ENCODE measurements around the gene NDUFB10.

Gene NDUFB10

GRCh38 chr16:2001035-2001434, 41.7 kb downstream of the NDUFB10 start:
- DNase-seq: no peak

- DNase-seq: no peak
Measured at GRCh38 chr16:2001456-2002355, 42.4 kb downstream of the NDUFB10 start.

GRCh38 chr16:2002406-2003230, 43.3 kb downstream of the NDUFB10 start:
- DNase-seq: no peak

GRCh38 chr16:2003231-2003826, 44.0 kb downstream of the NDUFB10 start:
- no peak for DNase-seq

GRCh38 chr16:2003827-2004641, 44.7 kb downstream of the NDUFB10 start:
- DNase-seq: peak in 47 of 56 donors; percentile 18 to 83 (median 50)

GRCh38 chr16:2004795-2005517, 45.6 kb downstream of the NDUFB10 start:
- DNase-seq: no peak

GRCh38 chr16:2005646-2006045, 46.3 kb downstream of the NDUFB10 start:
- DNase-seq: peak in 9 of 56 donors; percentile 16 to 42 (median 25)

GRCh38 chr16:2006317-2006716, 47.0 kb downstream of the NDUFB10 start:
- DNase-seq: no peak

GRCh38 chr16:2007081-2007836, 47.9 kb downstream of the NDUFB10 start:
- DNase-seq: no peak

GRCh38 chr16:2008009-2008526, 48.7 kb downstream of the NDUFB10 start:
- no peak for DNase-seq

- DNase-seq: no peak
Measured at GRCh38 chr16:2008631-2009163, 49.4 kb downstream of the NDUFB10 start.

GRCh38 chr16:2009164-2009711, 49.9 kb downstream of the NDUFB10 start:
- DNase-seq: no peak

GRCh38 chr16:2009791-2010510, 50.6 kb downstream of the NDUFB10 start, which contains the start of gene ZNF598:
ZNF598 (minus strand) TSS chr16:2009821.
- peak in 54 of 56 donors; percentile 16 to 88 (median 62) for DNase-seq
